GM23338 (cell line): ENCODE results near the gene WDR12.

Source experiments
- CTCF ChIP-seq, 2 experiments: fragments of 200-600 bp in 1 of 2; sonication (generic) in 1 of 2; conservative IDR thresholded peaks; 2 replicates each; pipeline versions ENCODE4 v1.5.1 to v1.6.1; 2016 to 2017; ENCODE audit warnings: antibody characterized with exemption in 2 of 2, low read depth in 2 of 2, mild to moderate bottlenecking in 2 of 2, moderate library complexity in 1 of 2
- EZH2phosphoT487 ChIP-seq: fragments of 200-600 bp; sonication (generic); IDR thresholded peaks from one replicate; pipeline ENCODE4 v1.8.1; 2018; ENCODE audit warnings: antibody characterized with exemption; ENCODE audit not compliant: unreplicated experiment

- TF ChIP-seq CTCF (conservative IDR thresholded peaks at IDR 0.05; ENCODE audit: low read depth in 2 of 2) (no peak), EZH2phosphoT487 (no peak)
Measured at GRCh38 chr2:202911203-202911511, 316 bp downstream of the WDR12 start.
